ENCODE data around the gene BUB3. TPM values are rescaled to one million over a fixed set of nuclear protein-coding genes. Genes with fewer than 3 reads are reported as not detected.

The BUB3 gene
- total RNA-seq, 1 experiment from 2014 or later = 291 TPM

DNA sequence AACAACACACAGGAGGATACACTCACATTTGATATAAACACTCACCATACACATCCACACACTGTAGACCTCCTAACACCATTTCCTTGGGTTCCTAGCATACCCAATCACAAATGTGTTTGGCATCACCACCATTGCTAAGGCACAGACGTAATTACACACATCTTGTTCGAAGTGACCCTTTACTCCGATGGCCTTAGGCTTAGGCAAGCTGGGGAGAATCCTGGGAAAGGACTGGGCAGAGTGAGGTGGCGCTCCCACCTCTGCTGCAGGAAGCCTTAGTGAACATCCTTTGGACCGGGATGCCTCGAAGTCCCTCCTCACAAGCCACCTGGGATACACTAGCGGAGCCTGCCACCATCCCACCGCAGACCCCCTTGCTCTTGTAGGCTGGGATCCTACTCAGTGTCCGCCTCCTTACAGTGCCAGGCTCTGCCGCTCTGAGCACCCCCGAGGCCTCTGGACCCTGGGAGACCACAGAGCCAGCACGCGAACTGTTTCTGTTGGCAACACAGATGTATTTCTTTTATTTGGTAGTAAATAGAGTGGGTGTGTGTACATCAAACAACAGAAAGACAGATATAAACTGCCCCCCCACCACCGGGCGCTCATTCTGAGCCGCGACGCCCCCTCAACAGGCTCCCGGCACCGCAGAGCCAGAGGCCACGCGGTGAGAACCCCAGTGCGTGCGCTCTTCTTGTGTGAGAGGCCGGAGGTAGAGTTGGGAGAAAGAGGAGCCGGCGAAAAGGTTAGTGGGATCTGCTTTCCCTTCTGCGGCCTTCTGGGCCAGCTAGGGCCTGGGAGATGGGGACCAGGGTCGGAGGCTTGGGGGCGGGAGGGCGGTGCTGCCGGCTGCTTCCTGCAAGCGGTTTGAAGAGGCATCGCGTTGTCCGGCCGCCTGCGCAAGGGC lies 12.2 kb upstream of the BUB3 start:
- POLR2A ChIA-PET (ENCODE audit: unreplicated experiment) = interaction anchor here (0.6 kb wide), 1 partner anchor 12 kb away, joined by 5 read pairs; the partner anchor contains the start of gene BUB3
- intact Hi-C loops (cut with micrococcal nuclease) = no loop called here
- CTCF ChIA-PET = no interaction called here

GRCh38 chr10:123142701-123143161 lies 11.5 kb upstream of the BUB3 start:
- Histone ChIP-seq H3K4me2 (ENCODE audit: low read length) (no peak overlapping the region), H2AFZ (ENCODE audit: low read length) (no peak overlapping the region), H3F3A (ENCODE audit: low read length, unreplicated experiment) (no peaks in the 10 kb centered on the region), H4K20me1 (ENCODE audit: low read length) (no peaks in the 10 kb centered on the region), H3K9me3 (ENCODE audit: low read length) (no peaks in the 10 kb centered on the region), H3K4me3 (ENCODE audit: low read length) (no peak overlapping the region), H3K36me3 (ENCODE audit: low read depth, low read length) (no peaks in the 10 kb centered on the region), H3K4me1 (ENCODE audit: insufficient read depth, low read length) (0 out of 2 replicates have a peak, but pooled peaks cover 6% of the 10 kb centered on the region), H3K9me2 (replicated peaks; ENCODE audit: low read length) (no peaks in the 10 kb centered on the region), H3K79me2 (ENCODE audit: low read length) (no peaks in the 10 kb centered on the region), H3K9ac (ENCODE audit: low read length) (no peak overlapping the region), H3K27me3 (ENCODE audit: low read length) (peaks cover 45% of the 10 kb centered on the region), H3K27ac (ENCODE audit: low read length) (no peak overlapping the region)
- ChIA-PET POLR2A (ENCODE audit: unreplicated experiment) (interaction anchor here (0.6 kb wide), 1 partner anchor 11 kb away, joined by 5 read pairs; the partner anchor contains the start of gene BUB3), CTCF (no interaction called here)
- ATAC-seq (no peak), DNase-seq (no peak)
- intact Hi-C loops (cut with micrococcal nuclease) = no loop called here
- TF ChIP-seq EZH2 (IDR thresholded peaks at IDR 0.05; ENCODE audit: low read length, unreplicated experiment) (no peak), EZH2phosphoT487 (IDR thresholded peaks at IDR 0.05; ENCODE audit: borderline replicate concordance, low read length) (no peak)
- TF ChIP-seq, protein P1, sequence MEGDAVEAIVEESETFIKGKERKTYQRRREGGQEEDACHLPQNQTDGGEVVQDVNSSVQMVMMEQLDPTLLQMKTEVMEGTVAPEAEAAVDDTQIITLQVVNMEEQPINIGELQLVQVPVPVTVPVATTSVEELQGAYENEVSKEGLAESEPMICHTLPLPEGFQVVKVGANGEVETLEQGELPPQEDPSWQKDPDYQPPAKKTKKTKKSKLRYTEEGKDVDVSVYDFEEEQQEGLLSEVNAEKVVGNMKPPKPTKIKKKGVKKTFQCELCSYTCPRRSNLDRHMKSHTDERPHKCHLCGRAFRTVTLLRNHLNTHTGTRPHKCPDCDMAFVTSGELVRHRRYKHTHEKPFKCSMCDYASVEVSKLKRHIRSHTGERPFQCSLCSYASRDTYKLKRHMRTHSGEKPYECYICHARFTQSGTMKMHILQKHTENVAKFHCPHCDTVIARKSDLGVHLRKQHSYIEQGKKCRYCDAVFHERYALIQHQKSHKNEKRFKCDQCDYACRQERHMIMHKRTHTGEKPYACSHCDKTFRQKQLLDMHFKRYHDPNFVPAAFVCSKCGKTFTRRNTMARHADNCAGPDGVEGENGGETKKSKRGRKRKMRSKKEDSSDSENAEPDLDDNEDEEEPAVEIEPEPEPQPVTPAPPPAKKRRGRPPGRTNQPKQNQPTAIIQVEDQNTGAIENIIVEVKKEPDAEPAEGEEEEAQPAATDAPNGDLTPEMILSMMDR (conservative IDR thresholded peaks at IDR 0.05; ENCODE audit: low read depth, low read length) = no peak
- no TSS peak for BruUV-seq (replicated peaks)

More for the DNA sequence above, 12.2 kb upstream of the BUB3 start:
- no peak for TF ChIP-seq EZH2 (IDR thresholded peaks at IDR 0.05; ENCODE audit: low read length, unreplicated experiment)
- no peak for TF ChIP-seq EZH2phosphoT487 (IDR thresholded peaks at IDR 0.05; ENCODE audit: borderline replicate concordance, low read length)
- Histone ChIP-seq H4K20me1 (ENCODE audit: low read length) (no peaks in the 10 kb centered on the region), H3K9ac (ENCODE audit: low read length) (no peak overlapping the region), H3F3A (ENCODE audit: low read length, unreplicated experiment) (no peaks in the 10 kb centered on the region), H3K36me3 (ENCODE audit: low read depth, low read length) (no peaks in the 10 kb centered on the region), H3K4me3 (ENCODE audit: low read length) (no peak overlapping the region), H3K27ac (ENCODE audit: low read length) (no peak overlapping the region), H3K9me2 (replicated peaks; ENCODE audit: low read length) (no peaks in the 10 kb centered on the region), H3K9me3 (ENCODE audit: low read length) (no peaks in the 10 kb centered on the region), H3K4me1 (ENCODE audit: insufficient read depth, low read length) (peaks cover 6% of the 10 kb centered on the region; the same call in 1 of the 2 replicates), H3K4me2 (ENCODE audit: low read length) (no peak overlapping the region), H2AFZ (ENCODE audit: low read length) (no peak overlapping the region), H3K27me3 (ENCODE audit: low read length) (peaks cover 52% of the 10 kb centered on the region), H3K79me2 (ENCODE audit: low read length) (no peaks in the 10 kb centered on the region)
- BruUV-seq (replicated peaks) = no TSS peak
- no peak for ATAC-seq
- DNase-seq = no peak

- H3K27ac ChIP-seq (ENCODE audit: low read length) = no peak overlapping the region
- no peak for DNase-seq
- peaks cover 39% of the 10 kb centered on the region for H3K27me3 ChIP-seq (ENCODE audit: low read length)
- ATAC-seq = no peak
- ChIA-PET CTCF (no interaction called here), POLR2A (ENCODE audit: unreplicated experiment) (no interaction called here)
- no peaks in the 10 kb centered on the region for H3K79me2 ChIP-seq (ENCODE audit: low read length)
- H3K9me2 ChIP-seq (replicated peaks; ENCODE audit: low read length) = no peaks in the 10 kb centered on the region
- no peak overlapping the region for H3K4me3 ChIP-seq (ENCODE audit: low read length)
- H3K9me3 ChIP-seq (ENCODE audit: low read length) = no peaks in the 10 kb centered on the region
- H2AFZ ChIP-seq (ENCODE audit: low read length) = no peak overlapping the region
- no peaks in the 10 kb centered on the region for H4K20me1 ChIP-seq (ENCODE audit: low read length)
- 0 out of 2 replicates have a peak, but pooled peaks cover 6% of the 10 kb centered on the region for H3K4me1 ChIP-seq (ENCODE audit: insufficient read depth, low read length)
- no peak overlapping the region for H3K9ac ChIP-seq (ENCODE audit: low read length)
- no peaks in the 10 kb centered on the region for H3K36me3 ChIP-seq (ENCODE audit: low read depth, low read length)
- TF ChIP-seq, protein P1 (conservative IDR thresholded peaks at IDR 0.05; ENCODE audit: low read depth, low read length) = no peak
- TF ChIP-seq EZH2 (IDR thresholded peaks at IDR 0.05; ENCODE audit: low read length, unreplicated experiment) = no peak
- TF ChIP-seq EZH2phosphoT487 (IDR thresholded peaks at IDR 0.05; ENCODE audit: borderline replicate concordance, low read length) = no peak
- no peak overlapping the region for H3K4me2 ChIP-seq (ENCODE audit: low read length)
- no TSS peak for BruUV-seq (replicated peaks)
- no peaks in the 10 kb centered on the region for H3F3A ChIP-seq (ENCODE audit: low read length, unreplicated experiment)
- intact Hi-C loops (cut with micrococcal nuclease) = no loop called here
Measured at GRCh38 chr10:123143162-123143824, 10.9 kb upstream of the BUB3 start.
